Aorta (tissue), 5 donors: ENCODE data around the gene RBM15. TPM values are rescaled to one million over a fixed set of nuclear protein-coding genes. Genes with fewer than 3 reads are reported as not detected.

ENCODE experiments used
- ATAC-seq: fragments of 200-7000 bp; cut with Tn5 transposase; one replicate; pipeline ENCODE4 v1.9.1; 2022; ENCODE audit warnings: moderate library complexity; ENCODE audit not compliant: low FRiP score
- DNase-seq, 2 donors: peaks; one replicate each; pipeline ENCODE4 v3.0.0-alpha.2; 2020
- H3K27ac ChIP-seq, 2 donors: one replicate each; pipeline ENCODE4 v1.5.1; 2013; ENCODE audit warnings: low read length in 2 of 2, mild to moderate bottlenecking in 2 of 2, moderate library complexity in 2 of 2, control low read depth in 1 of 2, inconsistent platforms in 1 of 2, low read depth in 1 of 2
- H3K27me3 ChIP-seq, 2 donors: one replicate each; pipeline ENCODE4 v1.6.1; 2013; ENCODE audit warnings: control low read depth in 1 of 2, low read length in 1 of 2, mild to moderate bottlenecking in 1 of 2, moderate library complexity in 1 of 2; ENCODE audit not compliant: insufficient read depth in 2 of 2, control insufficient read depth in 1 of 2
- H3K36me3 ChIP-seq, 2 donors: one replicate each; pipeline ENCODE4 v1.6.1; 2013; ENCODE audit warnings: control low read depth in 1 of 2, low read length in 1 of 2, mild to moderate bottlenecking in 1 of 2; ENCODE audit not compliant: insufficient read depth in 2 of 2, control insufficient read depth in 1 of 2
- H3K4me1 ChIP-seq, 2 donors: one replicate each; pipeline ENCODE4 v1.6.1; 2013; ENCODE audit warnings: low read length in 2 of 2, control low read depth in 1 of 2, mild to moderate bottlenecking in 1 of 2, moderate library complexity in 1 of 2; ENCODE audit not compliant: insufficient read depth in 2 of 2, control insufficient read depth in 1 of 2
- H3K4me3 ChIP-seq, 2 donors: one replicate each; pipeline ENCODE4 v1.5.1; 2013; ENCODE audit warnings: low read length in 2 of 2, control low read depth in 1 of 2, mild to moderate bottlenecking in 1 of 2
- H3K9me3 ChIP-seq: one replicate; pipeline ENCODE4 v1.6.1; 2013; ENCODE audit warnings: mild to moderate bottlenecking, low read length; ENCODE audit not compliant: control insufficient read depth
- WGBS, 2 donors: extraction: QIAGEN DNeasy Blood & Tissue Kit; methylation state at CpG; one replicate each; pipeline ENCODE4 v1.1.7; 2013; 5-methylcytosine and 5-hydroxymethylcytosine counted together
- intact Hi-C, 2 donors: fragments of 100-400 bp; cut with DNase I; formaldehyde crosslinking; loops; one replicate each; pipeline versions ENCODE4 v1.14.2 to v1.15.0; 2022
- polyA plus RNA-seq, 2 donors: library from polyadenylated mRNA; stranded (reverse); fragments of 200-250 nt; gene quantifications; one replicate each; pipeline ENCODE4 v1.2.3, GENCODE V29; 2013
- total RNA-seq, 2 donors: library from RNA; stranded (reverse); fragmentation: NEBNext Ultra II Directional; extraction: Animal tissue kit (Norgen Biotek cat#: 25700); gene quantifications; one replicate each; pipeline ENCODE4 v1.2.1, GENCODE V29; 2021
- donor health status: healthy with polysubstance abuse.
- donor health status: Bipolar disorder and iron deficiency.
- donor health status: DM: no; HTN: no; CAD: no.
- donor health status: DM: no; HTN: no; CAD: no.
- donor health status: DM: yes; HTN: yes; CAD: no.

RBM15 gene
- total and polyA plus RNA-seq, 4 donors: 0.38 to 22.5 (median 10.8) TPM

- DNase-seq (no peak), ATAC-seq (no peak)
- 91 to 92% methylated on average over 3 of the region's 3 CpGs for WGBS, 2 donors
These were observed 10.5 kb upstream of the RBM15 start for GRCh38 chr1:110328700-110329099.

GRCh38 chr1:110335265-110335664, 3.9 kb upstream of the RBM15 start:
- Histone ChIP-seq H3K4me3 (no peak overlapping the region), H3K4me1 (no peaks in the 10 kb centered on the region), H3K9me3 (no peaks in the 10 kb centered on the region), H3K36me3 (no peaks in the 10 kb centered on the region), H3K27me3 (no peaks in the 10 kb centered on the region), H3K27ac (no peak overlapping the region)
- no peak for ATAC-seq
- DNase-seq: no peak
- intact Hi-C loops: loop anchor here in 1 of 2 donors (5.0 kb wide), 1 partner anchor 72 kb away; the partner anchor contains the start of gene LAMTOR5
- WGBS, 2 donors: 91 to 100% methylated on average over 1 of the region's 1 CpG

More at GRCh38 chr1:110328700-110329099, 10.5 kb upstream of the RBM15 start:
- H3K4me3 ChIP-seq: no peak overlapping the region
- H3K4me1 ChIP-seq: no peaks in the 10 kb centered on the region
- no peaks in the 10 kb centered on the region for H3K27me3 ChIP-seq
- H3K9me3 ChIP-seq: no peaks in the 10 kb centered on the region
- H3K36me3 ChIP-seq: no peaks in the 10 kb centered on the region
- intact Hi-C loops: no loop called here
- no peak overlapping the region for H3K27ac ChIP-seq

GRCh38 chr1:110336300-110337039, 2.7 kb upstream of the RBM15 start:
- no peaks in the 10 kb centered on the region for H3K9me3 ChIP-seq
- intact Hi-C loops: loop anchor here in 1 of 2 donors (5.0 kb wide), 1 partner anchor 71 kb away; the partner anchor contains the start of gene LAMTOR5
- no peak overlapping the region for H3K4me3 ChIP-seq
- H3K27me3 ChIP-seq: no peaks in the 10 kb centered on the region
- H3K4me1 ChIP-seq: peaks cover 0 to 1% of the 10 kb centered on the region in 2 donors
- DNase-seq (no peak), ATAC-seq (no peak)
- 74 to 76% methylated on average over 1 of the region's 1 CpG for whole genome bisulfite sequencing, 2 donors
- H3K36me3 ChIP-seq: no peaks in the 10 kb centered on the region
- H3K27ac ChIP-seq: no peak overlapping the region

GRCh38 chr1:110337704-110338308, 1.4 kb upstream of the RBM15 start:
- intact Hi-C loops: loop anchor here (2.0 to 5.0 kb wide), 3 partner anchors 53 to 69 kb away; partner anchors contain the start of genes LAMTOR5 (in 2 of the 2) and SLC16A4 (in 1 of the 2)

GRCh38 chr1:110338309-110338885, 780 bp upstream of the RBM15 start:
- 0% methylated on average over 57 of the region's 57 CpGs for WGBS, 2 donors
- H3K27me3 ChIP-seq: no peaks in the 10 kb centered on the region
- DNase-seq: peak; percentile 96 to 97

More at GRCh38 chr1:110337704-110338308, 1.4 kb upstream of the RBM15 start:
- no peaks in the 10 kb centered on the region for H3K9me3 ChIP-seq
- ATAC-seq (no peak), DNase-seq (peak; percentile 74 to 83)
- peak overlapping the region; percentile 31 to 55 for H3K4me3 ChIP-seq
- 1% methylated on average over 36 of the region's 36 CpGs for WGBS, 2 donors
- H3K27me3 ChIP-seq: no peaks in the 10 kb centered on the region
- H3K4me1 ChIP-seq: peaks cover 0 to 1% of the 10 kb centered on the region in 2 donors
- no peaks in the 10 kb centered on the region for H3K36me3 ChIP-seq
- H3K27ac ChIP-seq: peak overlapping the region; percentile 4 to 45

GRCh38 chr1:110339407-110340206, 430 bp downstream of the RBM15 start:
- H3K4me1 ChIP-seq: peaks cover 0 to 3% of the 10 kb centered on the region in 2 donors
- ATAC-seq (peak; percentile 1), DNase-seq (peak in 1 of 2 donors; percentile 69)
- no peaks in the 10 kb centered on the region for H3K9me3 ChIP-seq
- no peaks in the 10 kb centered on the region for H3K27me3 ChIP-seq
- H3K27ac ChIP-seq: peak overlapping the region in 1 of 2 donors; percentile 72
- no peaks in the 10 kb centered on the region for H3K36me3 ChIP-seq
- intact Hi-C loops: loop anchor here (2.0 to 5.0 kb wide), 3 partner anchors 51 to 68 kb away; partner anchors contain the start of genes LAMTOR5 (in 2 of the 2) and SLC16A4 (in 1 of the 2)
- peak overlapping the region; percentile 78 to 95 for H3K4me3 ChIP-seq
- WGBS, 2 donors: 0 to 1% methylated on average over 77 of the region's 77 CpGs

More at GRCh38 chr1:110338309-110338885, 780 bp upstream of the RBM15 start:
- H3K27ac ChIP-seq: peak overlapping the region; percentile 45 to 62
- H3K9me3 ChIP-seq: no peaks in the 10 kb centered on the region
- H3K36me3 ChIP-seq: no peaks in the 10 kb centered on the region
- peak overlapping the region; percentile 5 to 55 for H3K4me3 ChIP-seq
- H3K4me1 ChIP-seq: peaks cover 0 to 1% of the 10 kb centered on the region in 2 donors
- intact Hi-C loops: loop anchor here (2.0 to 5.0 kb wide), 3 partner anchors 52 to 69 kb away; partner anchors contain the start of genes LAMTOR5 (in 2 of the 2) and SLC16A4 (in 1 of the 2)
- ATAC-seq: peak; percentile 96

- no peak for DNase-seq
- 6 to 8% methylated on average over 9 of the region's 9 CpGs for whole genome bisulfite sequencing, 2 donors
- H3K4me1 ChIP-seq: peaks cover 0 to 3% of the 10 kb centered on the region in 2 donors
- ATAC-seq: no peak
- intact Hi-C loops: no loop called here
- no peaks in the 10 kb centered on the region for H3K9me3 ChIP-seq
- no peaks in the 10 kb centered on the region for H3K36me3 ChIP-seq
- H3K27me3 ChIP-seq: no peaks in the 10 kb centered on the region
- no peak overlapping the region for H3K27ac ChIP-seq
- H3K4me3 ChIP-seq: peak overlapping the region; percentile 78 to 95
These were observed 961 bp downstream of the RBM15 start for GRCh38 chr1:110340207-110340468.
